ENCODE results near the gene FAM78A. TPM values are rescaled to one million over a fixed set of nuclear protein-coding genes. Genes with fewer than 3 reads are reported as not detected.

Gene FAM78A
- total RNA-seq, 1 donor from 2014 or later: 0.73 TPM

DNA sequence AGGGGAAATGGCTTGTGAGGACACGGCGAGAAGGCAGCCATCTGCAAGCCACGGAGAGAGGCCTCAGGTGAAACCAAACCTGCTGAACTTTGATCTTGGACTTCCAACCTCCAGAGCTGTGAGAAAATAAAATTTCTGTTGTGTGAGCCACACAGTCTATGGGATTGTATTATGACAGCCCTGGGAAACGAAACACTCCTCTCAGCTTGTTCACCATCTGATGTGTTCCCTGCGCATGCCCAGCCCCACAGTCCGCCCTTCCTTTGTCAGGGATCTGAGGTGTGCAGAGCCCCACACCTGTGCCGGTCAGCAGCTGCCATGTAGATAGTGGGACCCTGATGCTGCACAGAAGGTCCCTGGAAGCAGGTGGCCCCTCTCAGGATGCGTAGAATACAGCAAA, 47.3 kb upstream of the FAM78A start:
- Mint-ChIP-seq H3K27ac (ENCODE audit: unreplicated experiment) (no peak overlapping the region), H3K27me3 (ENCODE audit: low read depth, unreplicated experiment) (peaks cover 6% of the 10 kb centered on the region), H3K4me3 (ENCODE audit: unreplicated experiment) (no peak overlapping the region), H3K4me1 (ENCODE audit: low read depth, unreplicated experiment) (no peaks in the 10 kb centered on the region), H3K36me3 (ENCODE audit: low read depth, unreplicated experiment) (no peaks in the 10 kb centered on the region), H3K9me3 (ENCODE audit: unreplicated experiment) (no peaks in the 10 kb centered on the region)
- no peaks in the 10 kb centered on the region for H3K4me1 ChIP-seq (ENCODE audit: insufficient read depth, low read length)
- no peaks in the 10 kb centered on the region for H3K79me2 ChIP-seq (ENCODE audit: insufficient read depth, low read length)
- H3K9ac ChIP-seq (ENCODE audit: low read length): no peak overlapping the region
- FAIRE-seq (no peak), DNase-seq (ENCODE audit: low read depth) (no peak)
- H2AFZ ChIP-seq (ENCODE audit: low read depth, low read length): no peak overlapping the region
- H3K27ac ChIP-seq (ENCODE audit: low read depth, low read length): no peak overlapping the region
- H3K36me3 ChIP-seq (ENCODE audit: insufficient read depth, low read length): no peaks in the 10 kb centered on the region
- H3K4me2 ChIP-seq (ENCODE audit: low read length): no peak overlapping the region
- H4K20me1 ChIP-seq (ENCODE audit: insufficient read depth, low read length): no peaks in the 10 kb centered on the region
- peaks cover 3% of the 10 kb centered on the region for H3K27me3 ChIP-seq (ENCODE audit: insufficient read depth, low read length)
- TF ChIP-seq CTCF (IDR thresholded peaks at IDR 0.05; ENCODE audit: insufficient read depth, low read depth, low read length) (no peak), EZH2 (IDR thresholded peaks at IDR 0.05; ENCODE audit: insufficient read depth, low read length) (no peak)
- no peaks in the 10 kb centered on the region for H3K9me3 ChIP-seq (ENCODE audit: insufficient read depth, low read depth, low read length)
- H3K4me3 ChIP-seq (ENCODE audit: insufficient read depth, low read depth, low read length): no peak overlapping the region

DNA sequence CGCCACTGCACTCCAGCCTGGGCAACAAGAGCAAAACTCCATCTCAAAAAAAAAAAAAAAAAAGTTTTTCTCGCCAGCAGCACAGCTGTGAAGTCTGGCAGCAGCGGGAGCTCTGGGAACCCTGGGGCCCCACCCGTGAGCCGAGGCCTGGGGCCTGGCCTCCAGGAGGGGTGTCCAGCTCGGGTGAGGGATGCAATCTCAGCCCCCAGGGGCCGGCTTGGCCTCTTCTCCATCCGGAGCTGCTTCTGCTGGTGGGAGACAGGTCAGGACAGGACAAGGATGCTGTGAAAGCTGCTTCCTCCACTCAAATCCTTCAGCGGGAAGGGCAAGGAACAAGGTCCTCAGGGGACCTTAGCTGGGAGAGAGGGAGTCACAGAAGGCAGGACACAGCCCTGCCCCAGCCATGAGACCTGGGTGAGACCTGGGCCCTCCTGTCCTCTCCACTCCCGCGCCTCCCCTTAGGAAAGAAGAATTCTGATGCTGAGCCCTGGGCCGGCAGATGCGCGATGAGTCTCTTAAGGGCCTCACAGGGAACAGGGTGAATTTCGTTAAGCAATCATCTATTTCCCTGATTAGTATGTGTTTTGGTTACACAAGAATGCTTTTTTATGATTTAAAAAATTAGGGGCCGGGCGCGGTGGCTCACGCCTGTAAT, 43.8 kb upstream of the FAM78A start:
- DNase-seq (ENCODE audit: low read depth) (no peak), FAIRE-seq (no peak)
- Histone ChIP-seq H3K27me3 (ENCODE audit: insufficient read depth, low read length) (peaks cover 7% of the 10 kb centered on the region), H3K36me3 (ENCODE audit: insufficient read depth, low read length) (no peaks in the 10 kb centered on the region), H2AFZ (ENCODE audit: low read depth, low read length) (no peak overlapping the region), H3K79me2 (ENCODE audit: insufficient read depth, low read length) (no peaks in the 10 kb centered on the region), H3K4me2 (ENCODE audit: low read length) (no peak overlapping the region), H3K4me1 (ENCODE audit: insufficient read depth, low read length) (no peaks in the 10 kb centered on the region), H3K9ac (ENCODE audit: low read length) (no peak overlapping the region), H3K4me3 (ENCODE audit: insufficient read depth, low read depth, low read length) (no peak overlapping the region), H3K27ac (ENCODE audit: low read depth, low read length) (no peak overlapping the region), H4K20me1 (ENCODE audit: insufficient read depth, low read length) (no peaks in the 10 kb centered on the region), H3K9me3 (ENCODE audit: insufficient read depth, low read depth, low read length) (no peaks in the 10 kb centered on the region)
- Mint-ChIP-seq H3K4me1 (ENCODE audit: low read depth, unreplicated experiment) (no peaks in the 10 kb centered on the region), H3K27me3 (ENCODE audit: low read depth, unreplicated experiment) (peaks cover 17% of the 10 kb centered on the region), H3K27ac (ENCODE audit: unreplicated experiment) (no peak overlapping the region), H3K4me3 (ENCODE audit: unreplicated experiment) (no peak overlapping the region), H3K9me3 (ENCODE audit: unreplicated experiment) (no peaks in the 10 kb centered on the region), H3K36me3 (ENCODE audit: low read depth, unreplicated experiment) (no peaks in the 10 kb centered on the region)
- no peak for TF ChIP-seq CTCF (IDR thresholded peaks at IDR 0.05; ENCODE audit: insufficient read depth, low read depth, low read length)
- no peak for TF ChIP-seq EZH2 (IDR thresholded peaks at IDR 0.05; ENCODE audit: insufficient read depth, low read length)

- H3K27ac ChIP-seq (ENCODE audit: low read depth, low read length): no peak overlapping the region
- no peaks in the 10 kb centered on the region for H3K9me3 ChIP-seq (ENCODE audit: insufficient read depth, low read depth, low read length)
- H3K4me2 ChIP-seq (ENCODE audit: low read length): no peak overlapping the region
These were observed 43.2 kb upstream of the FAM78A start for GRCh38 chr9:131319486-131319885.

More at GRCh38 chr9:131319486-131319885, 43.2 kb upstream of the FAM78A start:
- H3K27me3 Mint-ChIP-seq (ENCODE audit: low read depth, unreplicated experiment): peaks cover 21% of the 10 kb centered on the region
- FAIRE-seq (no peak), DNase-seq (ENCODE audit: low read depth) (no peak)
- Histone ChIP-seq H3K36me3 (ENCODE audit: insufficient read depth, low read length) (no peaks in the 10 kb centered on the region), H3K4me3 (ENCODE audit: insufficient read depth, low read depth, low read length) (no peak overlapping the region), H2AFZ (ENCODE audit: low read depth, low read length) (no peak overlapping the region), H4K20me1 (ENCODE audit: insufficient read depth, low read length) (no peaks in the 10 kb centered on the region), H3K9ac (ENCODE audit: low read length) (no peak overlapping the region), H3K27me3 (ENCODE audit: insufficient read depth, low read length) (peaks cover 10% of the 10 kb centered on the region), H3K79me2 (ENCODE audit: insufficient read depth, low read length) (no peaks in the 10 kb centered on the region), H3K4me1 (ENCODE audit: insufficient read depth, low read length) (no peaks in the 10 kb centered on the region)
- no peak for TF ChIP-seq CTCF (IDR thresholded peaks at IDR 0.05; ENCODE audit: insufficient read depth, low read depth, low read length)
- no peak for TF ChIP-seq EZH2 (IDR thresholded peaks at IDR 0.05; ENCODE audit: insufficient read depth, low read length)
- no peak overlapping the region for H3K4me3 Mint-ChIP-seq (ENCODE audit: unreplicated experiment)
- no peaks in the 10 kb centered on the region for H3K4me1 Mint-ChIP-seq (ENCODE audit: low read depth, unreplicated experiment)
- no peaks in the 10 kb centered on the region for H3K9me3 Mint-ChIP-seq (ENCODE audit: unreplicated experiment)
- no peaks in the 10 kb centered on the region for H3K36me3 Mint-ChIP-seq (ENCODE audit: low read depth, unreplicated experiment)
- H3K27ac Mint-ChIP-seq (ENCODE audit: unreplicated experiment): no peak overlapping the region

Data from astrocyte (in vitro differentiated cells and primary cell).